Mesenchymal stem cell (in vitro differentiated cells and primary cell): ENCODE results near the gene CHURC1.

Experiments used
- DNase-seq: peaks from one replicate; pipeline ENCODE4 v3.0.0-alpha.2; 2013
- H2AFZ ChIP-seq: one replicate; pipeline ENCODE4 v1.6.1; 2013; ENCODE audit warnings: low read depth, mild to moderate bottlenecking, control low read depth, inconsistent platforms, low read length, moderate library complexity
- H2AK5ac ChIP-seq: 2 replicates; pipeline ENCODE4 v1.6.1; 2013; ENCODE audit warnings: low read length, moderate library complexity, mild to moderate bottlenecking, inconsistent platforms; ENCODE audit not compliant: severe bottlenecking
- H2BK120ac ChIP-seq: one replicate; pipeline ENCODE4 v1.6.1; 2013; ENCODE audit warnings: low read depth, mild to moderate bottlenecking, inconsistent platforms, low read length, moderate library complexity
- H2BK12ac ChIP-seq, 2 experiments: one replicate each; pipeline ENCODE4 v1.6.1; 2013; ENCODE audit warnings: inconsistent platforms in 2 of 2, low read length in 2 of 2, mild to moderate bottlenecking in 2 of 2, moderate library complexity in 2 of 2, control low read depth in 1 of 2
- H2BK15ac ChIP-seq: one replicate; pipeline ENCODE4 v1.6.1; 2013; ENCODE audit warnings: mild to moderate bottlenecking, low read depth, inconsistent platforms; ENCODE audit not compliant: poor library complexity, severe bottlenecking
- H2BK5ac ChIP-seq: 2 replicates; pipeline ENCODE4 v1.6.1; 2013; ENCODE audit warnings: low read depth, mild to moderate bottlenecking, low read length, control low read depth, inconsistent platforms; ENCODE audit not compliant: poor library complexity, severe bottlenecking
- H3K14ac ChIP-seq, 2 experiments: one replicate each; pipeline ENCODE4 v1.6.1; 2013; ENCODE audit warnings: inconsistent platforms in 2 of 2, low read length in 2 of 2, control low read depth in 1 of 2, mild to moderate bottlenecking in 1 of 2, moderate library complexity in 1 of 2
- H3K18ac ChIP-seq, 2 experiments: one replicate each; pipeline ENCODE4 v1.6.1; 2013; ENCODE audit warnings: inconsistent platforms in 2 of 2, low read length in 2 of 2, control low read depth in 1 of 2, low read depth in 1 of 2, mild to moderate bottlenecking in 1 of 2
- H3K23ac ChIP-seq, 2 experiments: one replicate each; pipeline ENCODE4 v1.6.1; 2013; ENCODE audit warnings: inconsistent platforms in 2 of 2, low read length in 2 of 2, mild to moderate bottlenecking in 2 of 2, moderate library complexity in 2 of 2, control low read depth in 1 of 2
- H3K27ac ChIP-seq: 2 replicates; pipeline ENCODE4 v1.5.1; 2013; ENCODE audit warnings: mild to moderate bottlenecking, moderate library complexity, low read length, control low read depth, inconsistent platforms; ENCODE audit not compliant: poor library complexity, severe bottlenecking
- H3K27me3 ChIP-seq, 2 experiments: 2 replicates each; pipeline versions ENCODE4 v1.6.1 to v1.7.0; 2013; ENCODE audit warnings: low read length in 2 of 2, mild to moderate bottlenecking in 2 of 2, moderate library complexity in 2 of 2, control low read depth in 1 of 2, inconsistent platforms in 1 of 2; ENCODE audit not compliant: control insufficient read depth in 1 of 2, insufficient read depth in 1 of 2
- H3K36me3 ChIP-seq, 2 experiments: 2 replicates each; pipeline versions ENCODE4 v1.6.1 to v1.7.0; 2013; ENCODE audit warnings: low read length in 2 of 2, control low read depth in 1 of 2, inconsistent platforms in 1 of 2, low read depth in 1 of 2, mild to moderate bottlenecking in 1 of 2; ENCODE audit not compliant: insufficient read depth in 2 of 2, control insufficient read depth in 1 of 2
- H3K4ac ChIP-seq, 2 experiments: one replicate each; pipeline ENCODE4 v1.6.1; 2013; ENCODE audit warnings: inconsistent platforms in 2 of 2, low read length in 2 of 2, mild to moderate bottlenecking in 2 of 2, moderate library complexity in 2 of 2, control low read depth in 1 of 2, low read depth in 1 of 2
- H3K4me1 ChIP-seq: 2 replicates; pipeline ENCODE4 v1.6.1; 2013; ENCODE audit warnings: low read depth, low read length, control low read depth; ENCODE audit not compliant: control insufficient read depth, insufficient read depth
- H3K4me2 ChIP-seq: 2 replicates; pipeline ENCODE4 v1.6.1; 2013; ENCODE audit warnings: low read length, mild to moderate bottlenecking, inconsistent platforms; ENCODE audit not compliant: poor library complexity, severe bottlenecking
- H3K4me3 ChIP-seq, 2 experiments: 2 replicates each; pipeline versions ENCODE4 v1.5.1 to v1.7.0; 2013; ENCODE audit warnings: low read length in 2 of 2, mild to moderate bottlenecking in 2 of 2, control low read depth in 1 of 2, low read depth in 1 of 2; ENCODE audit not compliant: insufficient read depth in 1 of 2
- H3K79me1 ChIP-seq: replicated peaks from 2 replicates; pipeline ENCODE4 v1.6.1; 2013; ENCODE audit warnings: mild to moderate bottlenecking, control low read depth, low read length, inconsistent platforms; ENCODE audit not compliant: poor library complexity, severe bottlenecking
- H3K9ac ChIP-seq: 2 replicates; pipeline ENCODE4 v1.7.0; 2013; ENCODE audit warnings: mild to moderate bottlenecking, low read length, moderate library complexity
- H3K9me3 ChIP-seq: 2 replicates; pipeline ENCODE4 v1.7.0; 2013; ENCODE audit warnings: mild to moderate bottlenecking, low read length; ENCODE audit not compliant: control insufficient read depth
- H4K8ac ChIP-seq: one replicate; pipeline ENCODE4 v1.6.1; 2013; ENCODE audit warnings: inconsistent platforms, mild to moderate bottlenecking, low read length, moderate library complexity
- H4K91ac ChIP-seq: one replicate; pipeline ENCODE4 v1.6.1; 2013; ENCODE audit warnings: mild to moderate bottlenecking, low read length, inconsistent platforms
- WGBS: methylation state at CpG from one replicate; pipeline ENCODE4 v1.1.7; 2013; ENCODE audit warnings: mixed read lengths; 5-methylcytosine and 5-hydroxymethylcytosine counted together

CHURC1 gene

DNA sequence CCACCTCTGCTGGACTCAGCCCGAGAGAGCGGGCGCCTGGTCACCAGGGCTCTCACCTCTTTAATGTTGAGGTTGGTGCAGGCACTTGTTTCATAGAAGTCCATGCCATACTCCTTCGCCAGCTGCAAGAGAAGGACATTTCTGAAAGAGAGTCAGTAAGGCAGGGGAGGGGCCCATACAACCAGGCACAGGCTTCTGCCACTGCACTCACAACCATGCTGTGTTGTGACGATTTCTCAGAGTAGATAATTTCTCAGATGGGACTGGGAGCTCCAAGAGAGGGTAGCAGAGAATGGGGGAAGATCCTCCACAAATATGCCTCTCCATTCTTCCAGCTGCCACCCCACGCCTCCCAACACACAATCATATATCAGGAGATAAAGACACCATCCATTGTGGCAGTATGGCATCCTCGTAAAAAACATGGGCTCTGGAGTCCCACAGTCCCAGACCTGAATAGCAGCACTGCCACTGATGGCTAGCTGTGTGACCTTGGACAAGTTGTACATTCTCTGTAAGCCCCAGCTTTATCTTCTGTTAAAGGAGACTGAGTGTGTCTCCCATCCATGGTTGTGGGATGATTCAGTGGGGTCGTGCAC is 34.5 kb downstream of the CHURC1 start:
- Histone ChIP-seq H3K4me1 (peaks cover 1% of the 10 kb centered on the region), H2BK5ac (no peak overlapping the region), H3K23ac (no peak overlapping the region), H2BK12ac (no peak overlapping the region), H3K9me3 (no peaks in the 10 kb centered on the region), H4K8ac (no peak overlapping the region), H3K14ac (no peak overlapping the region), H2BK120ac (no peak overlapping the region), H4K91ac (no peak overlapping the region), H2BK15ac (no peak overlapping the region), H3K4me3 (no peak overlapping the region), H3K4me2 (no peak overlapping the region), H3K27me3 (no peaks in the 10 kb centered on the region), H2AK5ac (no peak overlapping the region), H3K9ac (no peak overlapping the region), H3K27ac (no peak overlapping the region), H3K4ac (no peak overlapping the region), H2AFZ (no peak overlapping the region), H3K36me3 (peaks cover 35 to 74% of the 10 kb centered on the region in 2 experiments), H3K79me1 (peaks cover 37% of the 10 kb centered on the region), H3K18ac (no peak overlapping the region)
- DNase-seq: no peak
- 94% methylated on average over 8 of the region's 8 CpGs for WGBS

DNA sequence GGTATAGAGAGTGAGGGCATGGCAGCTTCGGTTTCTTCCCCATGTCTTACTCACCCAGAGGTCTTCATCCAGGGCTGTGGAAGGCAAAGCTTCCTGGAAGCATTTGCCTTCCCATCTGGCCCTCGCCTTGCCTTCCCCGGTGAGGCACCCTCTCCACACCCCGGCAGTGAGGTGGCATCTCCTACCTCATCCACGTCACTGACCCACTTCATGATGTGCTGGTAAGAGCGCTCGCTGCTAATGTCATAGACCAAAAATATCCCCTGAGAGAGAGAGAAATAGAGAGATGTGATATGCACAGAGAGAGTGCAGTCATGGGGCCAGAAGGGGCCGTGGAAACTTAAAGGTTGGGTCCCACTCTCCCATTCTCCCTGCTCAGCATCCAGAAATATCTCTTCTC is 36.6 kb downstream of the CHURC1 start:
- H3K4me2 ChIP-seq: no peak overlapping the region
- peaks cover 15% of the 10 kb centered on the region for H3K4me1 ChIP-seq
- no peak overlapping the region for H3K23ac ChIP-seq
- no peak overlapping the region for H2AK5ac ChIP-seq
- no peak overlapping the region for H2BK120ac ChIP-seq
- H3K9ac ChIP-seq: no peak overlapping the region
- H3K14ac ChIP-seq: no peak overlapping the region
- H3K9me3 ChIP-seq: no peaks in the 10 kb centered on the region
- H4K91ac ChIP-seq: no peak overlapping the region
- WGBS: 100% methylated on average over 4 of the region's 8 CpGs
- no peak overlapping the region for H2AFZ ChIP-seq
- no peak overlapping the region for H4K8ac ChIP-seq
- H3K27me3 ChIP-seq: no peaks in the 10 kb centered on the region
- no peak overlapping the region for H3K18ac ChIP-seq
- no peak for DNase-seq
- no peak overlapping the region for H3K4ac ChIP-seq
- no peak overlapping the region for H3K4me3 ChIP-seq
- no peak overlapping the region for H2BK12ac ChIP-seq
- H3K36me3 ChIP-seq: peaks cover 23 to 69% of the 10 kb centered on the region in 2 experiments
- H3K79me1 ChIP-seq: peaks cover 50% of the 10 kb centered on the region
- H3K27ac ChIP-seq: no peak overlapping the region
- no peak overlapping the region for H2BK15ac ChIP-seq
- H2BK5ac ChIP-seq: no peak overlapping the region

DNA sequence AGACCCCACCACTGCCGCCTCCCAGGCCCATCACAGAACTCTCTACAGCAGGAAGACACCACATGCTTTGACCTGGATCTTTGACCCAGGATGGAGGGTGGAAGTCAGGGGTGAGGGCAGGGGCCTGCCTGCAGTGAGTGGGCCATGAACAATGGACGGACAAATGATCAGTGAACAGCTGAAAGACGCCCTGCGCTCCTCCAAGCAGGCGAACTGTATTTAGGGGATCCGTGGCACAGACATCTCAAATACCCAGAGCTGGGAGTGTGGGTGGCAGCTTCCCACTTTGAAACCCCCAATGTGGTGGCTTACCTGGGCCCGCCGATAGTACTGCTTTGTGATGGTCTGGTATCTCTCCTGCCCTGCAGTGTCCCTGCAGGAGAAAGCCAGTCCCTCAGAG is 37.0 kb downstream of the CHURC1 start:
- H2BK5ac ChIP-seq: no peak overlapping the region
- H4K91ac ChIP-seq: no peak overlapping the region
- H3K4me1 ChIP-seq: peaks cover 18% of the 10 kb centered on the region
- H3K9ac ChIP-seq: no peak overlapping the region
- 98% methylated on average over 8 of the region's 8 CpGs for WGBS
- H2BK12ac ChIP-seq: no peak overlapping the region
- H4K8ac ChIP-seq: no peak overlapping the region
- H3K4ac ChIP-seq: no peak overlapping the region
- no peak overlapping the region for H2BK15ac ChIP-seq
- no peak overlapping the region for H3K27ac ChIP-seq
- H3K79me1 ChIP-seq: peaks cover 52% of the 10 kb centered on the region
- no peak overlapping the region for H3K4me2 ChIP-seq
- H2AK5ac ChIP-seq: no peak overlapping the region
- no peaks in the 10 kb centered on the region for H3K27me3 ChIP-seq
- no peak overlapping the region for H3K23ac ChIP-seq
- H3K14ac ChIP-seq: no peak overlapping the region
- no peak overlapping the region for H3K4me3 ChIP-seq
- H3K36me3 ChIP-seq: peaks cover 23 to 69% of the 10 kb centered on the region in 2 experiments
- H2AFZ ChIP-seq: no peak overlapping the region
- no peak overlapping the region for H3K18ac ChIP-seq
- no peaks in the 10 kb centered on the region for H3K9me3 ChIP-seq
- no peak overlapping the region for H2BK120ac ChIP-seq
- DNase-seq: no peak

DNA sequence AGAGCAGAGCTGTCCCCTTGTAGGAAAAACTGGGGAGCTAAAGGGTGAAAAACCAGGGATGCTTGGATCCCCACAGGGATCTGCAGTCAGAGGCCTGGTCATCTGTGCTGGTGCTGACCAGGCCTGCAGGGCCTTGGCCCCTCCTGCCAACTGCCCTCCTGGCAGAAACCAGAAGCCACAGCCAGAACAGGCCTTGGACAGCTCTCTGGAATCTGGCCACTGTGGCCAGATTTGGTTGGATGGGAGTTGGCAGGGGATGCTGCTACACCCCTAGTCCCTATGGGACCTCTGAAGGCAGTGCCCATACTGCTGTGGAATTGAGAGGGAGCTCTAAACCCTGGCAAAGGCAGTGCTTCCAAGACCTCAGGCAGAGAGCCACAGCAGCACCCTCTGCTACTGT is 37.5 kb downstream of the CHURC1 start:
- no peak overlapping the region for H2BK5ac ChIP-seq
- no peak overlapping the region for H2AK5ac ChIP-seq
- no peak overlapping the region for H2BK120ac ChIP-seq
- no peak overlapping the region for H2AFZ ChIP-seq
- no peak overlapping the region for H3K4me3 ChIP-seq
- H4K8ac ChIP-seq: no peak overlapping the region
- no peak overlapping the region for H3K4ac ChIP-seq
- H3K9me3 ChIP-seq: no peaks in the 10 kb centered on the region
- H3K4me1 ChIP-seq: peaks cover 18% of the 10 kb centered on the region
- H4K91ac ChIP-seq: no peak overlapping the region
- H3K18ac ChIP-seq: no peak overlapping the region
- no peak overlapping the region for H3K9ac ChIP-seq
- peaks cover 23 to 65% of the 10 kb centered on the region in 2 experiments for H3K36me3 ChIP-seq
- H3K27ac ChIP-seq: no peak overlapping the region
- no peak overlapping the region for H3K4me2 ChIP-seq
- no peak overlapping the region for H3K23ac ChIP-seq
- H3K27me3 ChIP-seq: no peaks in the 10 kb centered on the region
- no peak overlapping the region for H2BK12ac ChIP-seq
- peaks cover 51% of the 10 kb centered on the region for H3K79me1 ChIP-seq
- no peak overlapping the region for H2BK15ac ChIP-seq
- no peak for DNase-seq
- no peak overlapping the region for H3K14ac ChIP-seq
